ENCODE results near the gene TFIP11.

TFIP11 gene

DNA sequence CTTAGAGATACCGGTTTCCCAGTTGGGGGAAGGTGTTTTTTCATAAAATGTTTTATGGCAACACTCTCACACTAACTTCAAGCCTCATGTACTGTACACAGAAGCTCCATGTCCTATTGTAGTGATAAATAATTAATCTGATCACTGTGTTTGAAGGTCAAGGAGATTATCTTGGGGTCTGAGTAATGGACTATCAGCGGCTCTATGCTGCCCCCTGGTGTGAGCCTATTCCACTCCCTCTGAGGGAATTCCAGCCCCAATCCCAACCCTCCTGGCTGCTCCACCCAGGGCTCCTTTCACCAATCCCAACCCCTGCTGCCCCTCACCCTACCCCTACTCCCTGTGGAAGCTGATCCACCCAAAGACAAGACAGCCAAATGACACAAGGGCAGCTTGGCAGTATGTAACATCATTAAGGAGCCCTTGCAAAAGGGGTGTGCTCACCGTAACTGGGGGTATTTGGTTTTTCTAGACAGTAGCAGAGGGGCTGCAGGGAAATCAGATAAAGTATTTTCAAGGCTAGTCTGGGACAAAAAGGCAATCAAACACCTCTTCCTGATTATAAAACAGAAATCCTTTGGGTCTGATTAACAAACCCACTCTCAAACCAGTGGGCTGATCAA lies 51.0 kb downstream of the TFIP11 start:
- no peak overlapping the region for H3K4me3 Mint-ChIP-seq
- no peaks in the 10 kb centered on the region for H3K27me3 Mint-ChIP-seq
- no peak for ATAC-seq
- no peaks in the 10 kb centered on the region for H3K4me1 Mint-ChIP-seq
- no peak overlapping the region for H3K27ac Mint-ChIP-seq
- peaks cover 34% of the 10 kb centered on the region for H3K36me3 Mint-ChIP-seq
- no peaks in the 10 kb centered on the region for H3K9me3 Mint-ChIP-seq

- Mint-ChIP-seq H3K27me3 (no peaks in the 10 kb centered on the region), H3K4me3 (no peak overlapping the region), H3K27ac (no peak overlapping the region), H3K36me3 (peaks cover 31% of the 10 kb centered on the region), H3K9me3 (no peaks in the 10 kb centered on the region), H3K4me1 (no peaks in the 10 kb centered on the region)
- no peak for ATAC-seq
These were observed 52.1 kb downstream of the TFIP11 start for GRCh38 chr22:26460202-26460601.

- H3K36me3 Mint-ChIP-seq, result peaks cover 39% of the 10 kb centered on the region
- no peak overlapping the region for H3K4me3 Mint-ChIP-seq
- H3K27me3 Mint-ChIP-seq, result no peaks in the 10 kb centered on the region
- no peaks in the 10 kb centered on the region for H3K4me1 Mint-ChIP-seq
- H3K27ac Mint-ChIP-seq, result no peak overlapping the region
- H3K9me3 Mint-ChIP-seq, result no peaks in the 10 kb centered on the region
- ATAC-seq, result no peak
These were observed 54.5 kb downstream of the TFIP11 start for GRCh38 chr22:26457661-26458272.

GRCh38 chr22:26453812-26454500 lies 58.3 kb downstream of the TFIP11 start:
- no peaks in the 10 kb centered on the region for H3K9me3 Mint-ChIP-seq
- H3K27ac Mint-ChIP-seq, result no peak overlapping the region
- no peaks in the 10 kb centered on the region for H3K27me3 Mint-ChIP-seq
- no peak for ATAC-seq
- H3K4me1 Mint-ChIP-seq, result no peaks in the 10 kb centered on the region
- H3K36me3 Mint-ChIP-seq, result peaks cover 61% of the 10 kb centered on the region
- no peak overlapping the region for H3K4me3 Mint-ChIP-seq

DNA sequence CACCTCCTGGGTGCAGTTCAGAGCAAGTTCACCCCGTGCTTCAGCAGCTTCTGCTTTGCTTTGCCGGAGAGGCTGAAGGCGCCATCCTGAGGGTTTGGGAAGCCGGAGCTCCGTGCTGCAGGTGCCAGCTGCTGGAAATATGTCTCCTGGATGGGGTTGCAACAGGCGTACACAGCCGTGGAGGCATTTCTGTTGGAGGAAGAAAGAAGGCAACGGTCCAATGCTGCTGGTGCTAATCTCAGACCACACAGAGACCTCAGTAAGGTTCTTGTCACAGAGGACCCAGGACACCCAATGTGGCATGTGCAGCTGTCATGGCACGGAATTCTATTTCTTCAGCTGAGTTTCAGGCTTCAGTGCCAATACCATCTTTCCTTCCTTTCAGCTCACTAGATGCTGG lies 59.1 kb downstream of the TFIP11 start:
- Mint-ChIP-seq H3K36me3 (peaks cover 57% of the 10 kb centered on the region), H3K27me3 (no peaks in the 10 kb centered on the region), H3K4me1 (no peaks in the 10 kb centered on the region), H3K9me3 (no peaks in the 10 kb centered on the region), H3K4me3 (no peak overlapping the region), H3K27ac (no peak overlapping the region)
- no peak for ATAC-seq

DNA sequence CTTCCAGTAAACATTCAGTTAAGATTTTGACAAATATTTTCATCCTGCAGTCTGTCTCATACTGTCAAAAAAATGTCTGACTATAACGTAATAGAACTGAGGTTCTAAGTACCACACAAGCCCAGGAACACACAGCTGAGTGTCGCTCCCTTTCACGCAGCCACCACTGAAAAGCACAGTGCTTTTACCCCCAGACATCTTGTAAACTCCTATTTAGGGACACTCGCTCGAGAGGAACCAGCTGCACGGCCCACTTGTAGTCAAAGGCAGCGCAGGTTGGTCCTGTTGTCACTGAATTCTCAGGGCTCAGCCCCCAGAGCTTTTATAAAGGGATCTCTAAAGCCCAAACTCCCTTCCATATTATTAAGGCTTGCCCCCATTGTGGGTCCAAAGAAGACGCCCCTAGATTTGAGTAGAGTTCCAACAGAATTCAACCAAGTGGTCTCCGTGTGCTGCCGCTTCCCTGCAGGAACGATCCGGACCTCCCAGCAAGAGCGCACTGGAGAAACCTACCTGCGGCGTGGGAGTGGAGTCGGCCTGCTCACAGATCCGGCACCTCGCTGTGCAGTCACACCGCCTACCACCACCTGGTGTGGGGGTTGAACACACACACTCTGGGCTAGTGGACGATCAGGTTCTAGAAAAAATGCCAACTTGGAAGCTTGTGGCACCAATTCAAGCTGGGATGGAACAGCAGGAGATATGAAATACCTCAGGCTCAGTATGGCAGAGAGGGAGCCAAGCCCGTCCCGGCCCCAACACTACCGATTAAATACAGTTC lies 59.8 kb downstream of the TFIP11 start:
- Mint-ChIP-seq H3K4me3 (no peak overlapping the region), H3K36me3 (peaks cover 50% of the 10 kb centered on the region), H3K27me3 (no peaks in the 10 kb centered on the region)

DNA sequence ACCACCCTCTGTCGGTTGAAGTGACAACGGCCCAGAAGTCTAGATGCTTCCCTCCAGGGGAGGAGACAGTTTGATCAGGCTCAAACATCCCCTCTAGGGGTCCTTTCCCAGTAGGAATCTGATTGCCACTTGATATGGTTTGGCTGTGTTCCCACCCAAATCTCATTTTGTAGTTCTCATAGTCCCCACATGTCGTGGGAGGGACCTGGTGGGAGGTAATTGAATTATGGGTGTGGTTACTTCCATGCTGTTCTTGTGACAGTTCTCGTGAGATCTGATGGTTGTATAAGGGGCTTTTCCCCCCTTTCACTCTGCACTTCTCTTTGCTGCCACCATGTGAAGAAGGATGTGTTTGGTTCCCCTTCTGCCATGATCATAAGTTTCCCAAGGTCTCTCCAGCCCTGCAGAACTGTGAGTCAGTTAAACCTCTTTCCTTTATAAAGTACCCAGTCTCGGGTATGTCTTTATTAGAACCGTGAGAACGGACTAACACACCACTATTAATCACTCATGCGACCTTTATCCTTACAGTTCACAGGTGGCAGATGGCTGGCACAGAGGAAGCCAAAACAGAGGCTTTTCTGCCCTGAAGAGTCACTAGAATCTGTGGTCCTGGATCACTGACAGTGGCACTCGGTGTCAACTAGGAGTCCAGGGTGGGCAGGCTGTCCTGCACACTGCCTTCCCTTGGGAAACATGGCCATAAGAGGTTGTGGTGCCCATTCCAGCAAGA lies 61.7 kb downstream of the TFIP11 start:
- no peak overlapping the region for H3K27ac Mint-ChIP-seq

More for the DNA sequence above, 59.8 kb downstream of the TFIP11 start:
- Mint-ChIP-seq H3K4me1 (no peaks in the 10 kb centered on the region), H3K9me3 (no peaks in the 10 kb centered on the region), H3K27ac (no peak overlapping the region)
- ATAC-seq, result no peak

GRCh38 chr22:26448941-26449340 lies 63.3 kb downstream of the TFIP11 start:
- no peak for ATAC-seq
- Mint-ChIP-seq H3K4me3 (no peak overlapping the region), H3K36me3 (peaks cover 48% of the 10 kb centered on the region), H3K4me1 (no peaks in the 10 kb centered on the region), H3K27ac (no peak overlapping the region), H3K9me3 (no peaks in the 10 kb centered on the region), H3K27me3 (no peaks in the 10 kb centered on the region)

More for the DNA sequence above, 61.7 kb downstream of the TFIP11 start:
- Mint-ChIP-seq H3K27me3 (no peaks in the 10 kb centered on the region), H3K9me3 (no peaks in the 10 kb centered on the region), H3K4me3 (no peak overlapping the region), H3K4me1 (no peaks in the 10 kb centered on the region), H3K36me3 (peaks cover 43% of the 10 kb centered on the region)
- no peak for ATAC-seq

DNA sequence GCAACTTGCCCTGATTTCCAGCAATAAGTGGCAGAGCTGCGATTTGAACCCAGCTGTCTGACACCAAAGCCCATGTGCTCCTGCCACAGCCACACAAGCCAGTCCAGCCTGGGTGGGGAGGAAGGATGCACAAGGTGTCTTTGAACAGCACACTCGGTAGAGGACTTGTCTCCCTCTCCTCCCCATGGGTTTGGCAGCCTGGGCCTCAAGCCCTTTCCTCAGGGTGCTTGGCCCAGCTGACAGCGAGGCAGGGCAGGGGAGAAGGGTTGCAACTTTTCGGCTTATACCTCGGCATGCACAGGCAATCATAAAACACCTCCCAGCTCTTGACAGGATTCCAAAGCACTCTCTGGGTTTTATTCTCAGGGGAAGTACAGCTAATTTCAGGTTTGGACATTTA lies 63.9 kb downstream of the TFIP11 start:
- no peak for ATAC-seq
- Mint-ChIP-seq H3K36me3 (peaks cover 47% of the 10 kb centered on the region), H3K4me1 (no peaks in the 10 kb centered on the region), H3K27me3 (no peaks in the 10 kb centered on the region), H3K4me3 (no peak overlapping the region), H3K9me3 (no peaks in the 10 kb centered on the region), H3K27ac (no peak overlapping the region)

- Mint-ChIP-seq H3K27me3 (no peaks in the 10 kb centered on the region), H3K27ac (no peak overlapping the region)
These were observed 64.5 kb downstream of the TFIP11 start for GRCh38 chr22:26447584-26448329.

GRCh38 chr22:26446808-26447515 lies 65.3 kb downstream of the TFIP11 start:
- no peaks in the 10 kb centered on the region for H3K9me3 Mint-ChIP-seq
- ATAC-seq, result no peak
- H3K4me1 Mint-ChIP-seq, result peaks cover 6% of the 10 kb centered on the region
- H3K27ac Mint-ChIP-seq, result no peak overlapping the region
- H3K4me3 Mint-ChIP-seq, result no peak overlapping the region
- peaks cover 46% of the 10 kb centered on the region for H3K36me3 Mint-ChIP-seq
- no peaks in the 10 kb centered on the region for H3K27me3 Mint-ChIP-seq

More at GRCh38 chr22:26447584-26448329, 64.5 kb downstream of the TFIP11 start:
- H3K4me1 Mint-ChIP-seq, result no peaks in the 10 kb centered on the region
- no peak for ATAC-seq
- no peaks in the 10 kb centered on the region for H3K9me3 Mint-ChIP-seq
- H3K4me3 Mint-ChIP-seq, result no peak overlapping the region
- H3K36me3 Mint-ChIP-seq, result peaks cover 47% of the 10 kb centered on the region

GRCh38 chr22:26445577-26446275 lies 66.5 kb downstream of the TFIP11 start:
- ATAC-seq, result no peak
- peaks cover 35% of the 10 kb centered on the region for H3K36me3 Mint-ChIP-seq
- H3K4me3 Mint-ChIP-seq, result no peak overlapping the region
- H3K4me1 Mint-ChIP-seq, result peaks cover 6% of the 10 kb centered on the region
- no peak overlapping the region for H3K27ac Mint-ChIP-seq
- H3K9me3 Mint-ChIP-seq, result no peaks in the 10 kb centered on the region
- H3K27me3 Mint-ChIP-seq, result no peaks in the 10 kb centered on the region

DNA sequence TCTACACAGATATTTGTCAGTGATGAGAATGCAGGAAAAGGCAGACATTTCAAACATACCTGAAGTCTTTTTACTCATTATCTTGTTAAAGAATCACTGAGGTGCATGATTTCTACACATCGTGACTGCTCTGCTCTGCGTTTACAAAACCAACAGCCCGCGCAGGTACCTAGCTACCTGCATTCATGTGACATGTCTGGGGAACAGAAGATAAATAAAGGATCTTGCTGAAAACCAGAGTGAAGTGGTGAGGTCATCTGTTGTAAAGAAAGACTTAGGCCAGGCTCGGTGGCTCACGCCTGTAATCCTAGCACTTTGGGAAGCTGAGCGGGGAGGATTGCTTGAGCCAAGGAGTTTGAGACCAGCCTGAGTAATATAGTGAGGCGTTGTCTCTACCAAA lies 67.5 kb downstream of the TFIP11 start:
- Mint-ChIP-seq H3K36me3 (peaks cover 32% of the 10 kb centered on the region), H3K9me3 (no peaks in the 10 kb centered on the region), H3K4me3 (no peak overlapping the region), H3K4me1 (peaks cover 6% of the 10 kb centered on the region), H3K27me3 (no peaks in the 10 kb centered on the region), H3K27ac (no peak overlapping the region)
- no peak for ATAC-seq

All from stimulated activated memory B cell treated with anti-CD40 and anti-IgM and Interleukin-4, amounts not matched to agents 10 μg/mL and 1 μg/mL and 100 μg/mL, for 72 hours (primary cell).